Activated naive CD8-positive, alpha-beta T cell (primary cell): ENCODE measurements around the gene ZNF726.
A peak's percentile ranks its signal among the peaks of the same experiment; 100 is the strongest.
"Not testable (repeated sequence)": the region's sequence is repeated elsewhere in the genome, so short reads cannot be mapped to it uniquely, and the experiment has no call there.

ENCODE experiments used
- H3K27ac Mint-ChIP-seq: one replicate; pipeline ENCODE4 v1.8.0; 2021; ENCODE audit warnings: mixed read lengths
- H3K27me3 Mint-ChIP-seq: one replicate; pipeline ENCODE4 v1.8.0; 2021; ENCODE audit warnings: mixed read lengths
- H3K36me3 Mint-ChIP-seq: one replicate; pipeline ENCODE4 v1.8.0; 2021; ENCODE audit warnings: mixed read lengths
- H3K4me1 Mint-ChIP-seq: one replicate; pipeline ENCODE4 v1.8.0; 2021; ENCODE audit warnings: low read depth, mixed read lengths
- H3K4me3 Mint-ChIP-seq: one replicate; pipeline ENCODE4 v1.8.0; 2021; ENCODE audit warnings: mild to moderate bottlenecking, mixed read lengths
- H3K9me3 Mint-ChIP-seq: one replicate; pipeline ENCODE4 v1.8.0; 2021; ENCODE audit warnings: low read depth, mixed read lengths

Gene ZNF726

GRCh38 chr19:23908165-23908564 is 6.5 kb upstream of the ZNF726 start:
- no peak overlapping the region for H3K27ac Mint-ChIP-seq
- H3K27me3 Mint-ChIP-seq, result peaks cover 3% of the 10 kb centered on the region
- no peaks in the 10 kb centered on the region for H3K4me1 Mint-ChIP-seq
- H3K4me3 Mint-ChIP-seq, result no peak overlapping the region
- H3K36me3 Mint-ChIP-seq, result peaks cover 7% of the 10 kb centered on the region
- H3K9me3 Mint-ChIP-seq, result peaks cover 7% of the 10 kb centered on the region

DNA sequence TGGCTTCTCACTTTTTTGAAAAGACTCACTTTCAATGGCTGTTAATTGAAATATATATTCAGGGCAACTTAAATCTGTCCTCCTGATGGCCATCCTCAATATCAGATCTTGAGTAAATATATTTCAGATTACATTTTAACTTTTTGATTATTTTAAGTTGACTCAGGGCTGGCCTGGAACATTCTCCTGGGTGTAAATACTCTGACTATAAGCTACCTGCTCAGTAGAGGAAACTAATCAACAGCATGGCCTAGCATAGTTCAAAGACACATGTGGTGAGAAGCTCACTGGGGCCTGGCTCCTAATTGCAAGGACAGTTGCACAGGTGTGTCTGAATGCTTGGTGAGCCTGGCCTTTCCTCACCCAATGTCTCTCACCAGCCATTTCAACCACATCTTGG is 5.5 kb upstream of the ZNF726 start:
- H3K4me3 Mint-ChIP-seq, result no peak overlapping the region
- H3K27ac Mint-ChIP-seq, result no peak overlapping the region
- H3K36me3 Mint-ChIP-seq, result peaks cover 6% of the 10 kb centered on the region
- H3K4me1 Mint-ChIP-seq, result peaks cover 3% of the 10 kb centered on the region
- H3K27me3 Mint-ChIP-seq, result peaks cover 2% of the 10 kb centered on the region
- peaks cover 7% of the 10 kb centered on the region for H3K9me3 Mint-ChIP-seq

DNA sequence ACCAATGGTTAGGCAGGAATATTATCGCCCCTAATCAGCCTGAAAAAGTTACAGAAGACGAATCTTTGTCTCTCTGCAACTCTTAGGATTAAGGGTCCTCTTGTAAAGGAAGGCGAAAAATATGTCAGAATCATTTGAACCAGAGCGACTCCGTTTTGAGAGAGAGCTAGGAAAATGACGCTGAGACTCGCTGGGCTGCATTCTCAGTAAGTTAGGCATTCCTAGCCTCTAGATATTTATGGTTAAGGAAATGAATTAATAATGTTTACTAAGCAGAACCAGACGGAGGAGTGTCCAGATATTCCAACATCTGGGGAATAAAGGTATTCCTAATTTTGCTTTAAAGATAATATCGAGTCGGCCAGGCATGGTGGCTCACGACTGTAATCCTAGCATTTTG is 755 bp upstream of the ZNF726 start:
- H3K27ac Mint-ChIP-seq, result no peak overlapping the region
- peaks cover 4% of the 10 kb centered on the region for H3K36me3 Mint-ChIP-seq
- peaks cover 9% of the 10 kb centered on the region for H3K4me1 Mint-ChIP-seq
- H3K9me3 Mint-ChIP-seq, result no peaks in the 10 kb centered on the region
- H3K4me3 Mint-ChIP-seq, result peak overlapping the region; percentile 94
- H3K27me3 Mint-ChIP-seq, result no peaks in the 10 kb centered on the region

- H3K9me3 Mint-ChIP-seq, result no peaks in the 10 kb centered on the region
- no peak overlapping the region for H3K4me3 Mint-ChIP-seq
- no peaks in the 10 kb centered on the region for H3K27me3 Mint-ChIP-seq
- H3K36me3 Mint-ChIP-seq, result peaks cover 10% of the 10 kb centered on the region
- H3K27ac Mint-ChIP-seq, result no peak overlapping the region
- H3K4me1 Mint-ChIP-seq, result peaks cover 9% of the 10 kb centered on the region
Observed at GRCh38 chr19:23916991-23917390, 2.3 kb downstream of the ZNF726 start.

GRCh38 chr19:23917856-23918255 is 3.2 kb downstream of the ZNF726 start:
- Mint-ChIP-seq H3K27me3 (no peaks in the 10 kb centered on the region), H3K9me3 (no peaks in the 10 kb centered on the region), H3K4me3 (no peak overlapping the region), H3K4me1 (peaks cover 9% of the 10 kb centered on the region), H3K27ac (no peak overlapping the region), H3K36me3 (peaks cover 10% of the 10 kb centered on the region)

- no peak overlapping the region for H3K27ac Mint-ChIP-seq
- H3K4me1 Mint-ChIP-seq, result no peaks in the 10 kb centered on the region
- H3K27me3 Mint-ChIP-seq, result no peaks in the 10 kb centered on the region
- peaks cover 22% of the 10 kb centered on the region for H3K36me3 Mint-ChIP-seq
- peaks cover 4% of the 10 kb centered on the region for H3K9me3 Mint-ChIP-seq
- no peak overlapping the region for H3K4me3 Mint-ChIP-seq
Observed at GRCh38 chr19:23925285-23925684, 10.6 kb downstream of the ZNF726 start.

DNA sequence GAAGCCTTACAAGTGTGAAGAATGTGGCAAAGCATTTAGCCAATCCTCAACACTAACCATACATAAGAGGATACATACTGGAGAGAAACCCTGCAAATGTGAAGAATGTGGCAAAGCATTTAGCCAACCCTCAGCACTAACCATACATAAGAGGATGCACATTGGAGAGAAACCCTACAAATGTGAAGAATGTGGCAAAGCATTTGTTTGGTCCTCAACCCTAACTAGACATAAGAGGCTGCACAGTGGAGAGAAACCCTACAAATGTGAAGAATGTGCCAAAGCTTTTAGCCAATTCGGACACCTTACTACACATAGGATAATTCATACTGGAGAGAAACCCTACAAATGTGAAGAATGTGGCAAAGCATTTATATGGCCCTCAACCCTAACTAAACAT is 18.2 kb downstream of the ZNF726 start:
- H3K4me1 Mint-ChIP-seq, result no peaks in the 10 kb centered on the region
- no peak overlapping the region for H3K4me3 Mint-ChIP-seq
- H3K27ac Mint-ChIP-seq, result no peak overlapping the region
- H3K36me3 Mint-ChIP-seq, result peaks cover 27% of the 10 kb centered on the region
- H3K9me3 Mint-ChIP-seq, result peaks cover 39% of the 10 kb centered on the region
- no peaks in the 10 kb centered on the region for H3K27me3 Mint-ChIP-seq

DNA sequence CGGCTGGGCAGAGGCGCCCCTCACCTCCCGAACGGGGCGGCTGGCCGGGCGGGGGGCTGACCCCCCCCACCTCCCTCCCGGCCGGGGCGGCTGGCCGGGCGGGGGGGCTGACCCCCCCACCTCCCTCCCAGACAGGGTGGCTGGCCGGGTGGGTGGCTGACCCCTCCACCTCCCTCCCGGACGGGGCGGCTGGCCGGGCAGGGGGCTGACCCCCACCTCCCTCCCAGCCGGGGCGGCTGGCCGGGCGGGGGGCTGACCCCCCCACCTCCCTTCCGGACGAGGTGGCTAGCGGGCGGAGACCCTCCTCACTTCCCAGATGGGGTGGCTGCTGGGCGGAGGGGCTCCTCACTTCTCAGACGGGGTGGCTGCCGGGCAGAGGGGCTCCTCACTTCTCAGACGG is 22.3 kb downstream of the ZNF726 start:
- H3K9me3 Mint-ChIP-seq, result peaks cover 51% of the 10 kb centered on the region

GRCh38 chr19:23943411-23943810 is 28.7 kb downstream of the ZNF726 start:
- peaks cover 49% of the 10 kb centered on the region for H3K9me3 Mint-ChIP-seq
- H3K4me3 Mint-ChIP-seq, result no peak overlapping the region
- H3K27me3 Mint-ChIP-seq, result no peaks in the 10 kb centered on the region
- H3K36me3 Mint-ChIP-seq, result peaks cover 47% of the 10 kb centered on the region
- H3K27ac Mint-ChIP-seq, result no peak overlapping the region
- H3K4me1 Mint-ChIP-seq, result peaks cover 10% of the 10 kb centered on the region

More for the DNA sequence above, 22.3 kb downstream of the ZNF726 start:
- not testable (repeated sequence) for H3K27me3 Mint-ChIP-seq, H3K4me1 Mint-ChIP-seq, H3K4me3 Mint-ChIP-seq, H3K27ac Mint-ChIP-seq
- peaks cover 32% of the 10 kb centered on the region for H3K36me3 Mint-ChIP-seq

DNA sequence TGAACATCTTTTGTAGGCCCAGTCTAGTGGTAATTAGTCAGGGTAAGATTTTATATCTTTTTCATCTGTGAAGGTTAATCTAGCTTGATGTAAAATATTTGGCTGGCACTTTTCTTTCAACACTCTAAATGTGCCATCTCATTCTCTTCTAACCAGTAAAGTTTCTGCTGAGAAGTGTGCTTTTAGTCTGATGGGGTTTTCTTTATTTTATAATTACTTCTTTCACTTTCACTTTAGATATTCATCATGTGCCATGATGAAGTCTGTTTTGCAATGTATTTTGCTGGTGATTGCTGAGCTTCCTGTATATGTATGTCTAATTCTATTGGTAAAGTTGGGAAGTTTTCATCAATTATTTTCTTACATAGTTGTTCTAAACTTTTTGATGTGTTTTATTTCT is 31.9 kb downstream of the ZNF726 start:
- Mint-ChIP-seq H3K4me1 (peaks cover 10% of the 10 kb centered on the region), H3K4me3 (no peak overlapping the region), H3K27me3 (no peaks in the 10 kb centered on the region), H3K27ac (peak overlapping the region; percentile 50), H3K9me3 (peaks cover 37% of the 10 kb centered on the region), H3K36me3 (peaks cover 41% of the 10 kb centered on the region)

- Mint-ChIP-seq H3K9me3 (peaks cover 25% of the 10 kb centered on the region), H3K27ac (no peak overlapping the region), H3K27me3 (no peaks in the 10 kb centered on the region), H3K4me3 (no peak overlapping the region), H3K36me3 (peaks cover 30% of the 10 kb centered on the region), H3K4me1 (peaks cover 10% of the 10 kb centered on the region)
Observed at GRCh38 chr19:23949611-23950010, 34.9 kb downstream of the ZNF726 start.

DNA sequence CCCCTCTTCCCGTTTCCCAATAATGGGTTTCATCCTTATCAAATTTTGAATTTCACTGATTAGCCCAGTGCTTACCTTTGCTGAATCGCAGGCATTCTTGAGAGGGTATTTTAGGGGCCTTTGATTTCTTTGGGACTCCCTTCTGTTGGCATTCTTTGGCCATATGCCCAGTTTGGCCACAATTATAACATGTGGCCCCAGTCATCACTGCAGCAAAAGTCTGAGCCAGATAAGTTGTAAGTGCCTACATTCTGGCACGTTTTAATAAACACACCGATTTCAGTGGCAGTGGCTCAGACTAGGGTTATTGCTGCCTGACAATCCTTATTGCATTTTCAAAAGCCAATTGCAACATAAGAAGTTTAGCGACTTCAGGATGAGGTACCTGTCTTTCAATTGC is 41.4 kb downstream of the ZNF726 start:
- H3K27ac Mint-ChIP-seq, result no peak overlapping the region
- peaks cover 5% of the 10 kb centered on the region for H3K9me3 Mint-ChIP-seq
- H3K4me1 Mint-ChIP-seq, result no peaks in the 10 kb centered on the region
- H3K4me3 Mint-ChIP-seq, result no peak overlapping the region
- H3K27me3 Mint-ChIP-seq, result no peaks in the 10 kb centered on the region
- peaks cover 2% of the 10 kb centered on the region for H3K36me3 Mint-ChIP-seq

DNA sequence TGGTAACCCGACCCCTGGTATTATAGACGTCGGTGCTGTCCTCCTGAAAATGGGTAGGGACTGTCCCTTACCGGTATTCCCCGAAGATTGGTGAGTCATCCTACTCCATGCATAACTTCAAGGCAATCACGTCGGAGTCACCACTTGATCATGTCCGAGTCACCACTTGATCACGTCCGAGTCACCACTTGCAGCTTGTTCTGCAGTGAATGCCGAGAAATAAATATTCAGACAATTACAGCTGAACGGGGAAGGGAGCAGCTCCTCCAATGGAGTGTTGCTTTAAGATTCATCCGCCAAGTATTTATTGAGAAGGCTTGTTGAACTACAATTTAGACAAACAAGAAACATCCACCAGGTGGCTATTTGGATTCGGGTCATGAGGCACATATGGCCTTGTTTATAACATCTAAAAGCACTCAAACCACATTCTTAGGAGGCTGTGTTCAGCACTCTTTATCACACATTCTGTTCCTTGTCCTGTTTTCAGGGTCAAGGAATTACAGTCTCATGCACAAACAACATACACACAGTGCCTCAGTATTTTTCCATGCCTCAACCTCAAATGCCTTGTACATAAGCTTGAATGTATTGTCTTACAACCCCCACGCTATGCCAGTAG is 43.1 kb downstream of the ZNF726 start:
- Mint-ChIP-seq H3K36me3 (no peaks in the 10 kb centered on the region), H3K4me1 (no peaks in the 10 kb centered on the region), H3K9me3 (peaks cover 5% of the 10 kb centered on the region), H3K27ac (no peak overlapping the region), H3K4me3 (no peak overlapping the region), H3K27me3 (no peaks in the 10 kb centered on the region)

GRCh38 chr19:23963396-23963795 is 48.7 kb downstream of the ZNF726 start:
- not testable (repeated sequence) for H3K27ac Mint-ChIP-seq, H3K4me3 Mint-ChIP-seq, H3K9me3 Mint-ChIP-seq, H3K27me3 Mint-ChIP-seq, H3K4me1 Mint-ChIP-seq, H3K36me3 Mint-ChIP-seq

DNA sequence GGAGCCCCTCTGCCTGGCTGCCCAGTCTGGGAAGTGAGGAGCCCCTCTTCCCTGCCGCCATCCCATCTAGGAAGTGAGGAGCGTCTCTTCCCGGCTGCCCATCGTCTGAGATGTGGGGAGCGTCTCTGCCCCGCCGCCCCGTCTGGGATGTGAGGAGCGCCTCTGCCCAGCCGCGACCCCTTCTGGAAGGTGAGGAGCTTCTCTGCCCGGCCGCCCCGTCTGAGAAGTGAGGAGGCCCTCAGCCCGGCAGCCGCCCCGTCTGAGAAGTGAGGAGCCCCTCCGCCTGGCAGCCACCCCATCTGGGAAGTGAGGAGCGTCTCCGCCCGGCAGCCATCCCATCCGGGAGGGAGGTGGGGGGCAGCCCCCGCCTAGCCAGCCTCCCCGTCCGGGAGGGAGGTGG is 49.2 kb downstream of the ZNF726 start:
- not testable (repeated sequence) for H3K27me3 Mint-ChIP-seq, H3K4me1 Mint-ChIP-seq, H3K27ac Mint-ChIP-seq, H3K36me3 Mint-ChIP-seq, H3K4me3 Mint-ChIP-seq, H3K9me3 Mint-ChIP-seq

DNA sequence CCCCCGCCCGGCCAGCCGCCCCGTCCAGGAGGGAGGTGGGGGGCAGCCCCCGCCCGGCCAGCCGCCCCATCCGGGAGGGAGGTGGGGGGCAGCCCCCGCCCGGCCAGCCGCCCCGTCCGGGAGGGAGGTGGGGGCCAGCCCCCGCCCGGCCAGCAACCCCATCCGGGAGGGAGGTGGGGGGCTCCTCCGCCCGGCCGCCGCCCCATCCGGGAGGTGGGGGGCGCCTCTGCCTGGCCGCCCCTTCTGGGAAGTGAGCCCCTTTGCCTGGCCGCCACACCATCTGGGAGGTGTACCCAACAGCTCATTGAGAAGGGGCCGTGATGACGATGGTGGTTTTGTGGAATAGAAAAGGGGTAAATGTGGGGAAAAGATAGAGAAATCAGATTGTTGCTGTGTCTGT is 49.6 kb downstream of the ZNF726 start:
- not testable (repeated sequence) for H3K4me3 Mint-ChIP-seq, H3K27ac Mint-ChIP-seq, H3K9me3 Mint-ChIP-seq, H3K4me1 Mint-ChIP-seq, H3K36me3 Mint-ChIP-seq
- peaks cover 11% of the 10 kb centered on the region for H3K27me3 Mint-ChIP-seq
